GM19372 (cell line): ENCODE measurements around the gene CIAO2B.

ENCODE experiments used
- ATAC-seq: cut with Tn5 transposase; IDR thresholded peaks from one replicate; pipeline ENCODE4 v1.9.1; 2021; ENCODE audit warnings: mild to moderate bottlenecking, low read depth, moderate library complexity; ENCODE audit not compliant: unreplicated experiment

CIAO2B gene

DNA sequence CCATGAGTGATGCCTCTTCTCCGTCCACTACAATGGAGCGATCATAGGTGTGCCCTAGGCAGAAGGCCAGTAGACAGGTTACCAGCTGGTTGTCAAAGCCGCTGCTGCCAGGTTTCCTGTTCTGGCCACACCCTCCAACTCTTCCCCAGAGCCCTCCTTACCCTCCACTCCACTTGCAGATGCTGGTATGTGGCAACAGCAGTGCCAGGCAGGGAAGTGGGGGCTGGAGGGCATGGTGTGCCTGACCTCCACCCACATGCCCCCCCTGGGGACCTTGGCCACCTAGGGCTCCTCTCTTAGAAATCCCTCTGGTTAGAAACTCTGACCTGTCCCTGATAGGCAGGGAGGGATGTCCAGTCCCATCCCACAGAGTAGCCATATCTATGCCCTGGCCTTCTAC, 10.3 kb downstream of the CIAO2B start:
- ATAC-seq, result no peak

DNA sequence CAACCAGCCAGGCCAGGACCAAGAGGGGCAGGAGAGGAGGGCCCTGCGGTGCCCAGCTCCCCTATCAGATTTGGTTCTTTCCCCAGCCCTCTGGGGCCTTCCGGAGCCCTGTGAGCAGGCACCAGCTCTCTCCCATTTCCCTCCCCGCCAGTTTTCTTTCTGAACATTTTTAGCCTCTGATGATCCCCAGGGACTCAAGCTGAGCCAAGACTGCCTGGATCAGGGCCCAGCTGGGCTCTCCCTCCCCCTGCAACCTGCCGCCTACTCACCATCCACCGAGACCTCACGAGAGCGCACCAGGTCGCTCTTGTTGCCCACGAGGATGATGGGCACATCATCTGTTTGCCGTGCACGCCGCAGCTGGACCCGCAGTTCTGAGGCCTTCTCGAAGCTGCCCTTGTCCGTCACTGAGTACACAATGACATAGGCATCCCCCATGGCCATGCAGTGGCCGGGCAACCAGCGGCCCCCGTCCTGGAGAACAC, 10.9 kb downstream of the CIAO2B start:
- no peak for ATAC-seq

DNA sequence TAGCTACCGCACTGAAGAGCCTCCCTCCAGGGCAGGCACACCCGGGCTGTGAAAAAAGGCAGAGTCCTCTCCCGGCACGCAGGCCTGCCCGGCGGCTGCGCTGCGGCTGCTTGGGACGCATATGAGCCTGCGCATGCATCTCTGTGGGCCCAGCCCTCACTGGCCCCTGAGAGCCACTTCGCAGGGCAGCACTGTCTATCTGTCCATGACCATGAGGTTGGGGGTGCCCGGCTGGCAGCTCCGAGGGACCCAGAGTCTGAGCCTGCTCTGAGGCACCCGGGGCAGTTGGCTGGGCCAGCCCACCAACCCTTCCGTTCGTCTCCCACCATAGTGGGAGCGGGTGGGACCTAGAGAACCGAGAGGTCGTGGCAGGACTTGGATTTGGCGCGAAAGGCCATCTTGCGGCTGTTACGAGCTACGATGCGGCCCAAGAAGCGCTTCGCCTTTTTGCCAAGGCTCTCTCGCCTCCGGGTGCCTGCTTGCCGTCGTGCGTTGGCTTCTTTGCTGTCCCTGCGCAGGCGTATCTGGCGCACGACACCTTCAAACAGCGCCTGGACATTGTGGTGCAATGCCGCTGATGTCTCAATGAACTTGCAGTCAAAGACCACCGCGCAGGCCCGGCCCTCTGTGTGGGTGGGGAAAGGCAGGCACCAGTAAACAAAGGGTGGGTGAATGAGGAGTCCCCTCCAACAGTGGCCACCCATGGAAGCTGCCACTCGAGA, 12.3 kb downstream of the CIAO2B start:
- no peak for ATAC-seq

DNA sequence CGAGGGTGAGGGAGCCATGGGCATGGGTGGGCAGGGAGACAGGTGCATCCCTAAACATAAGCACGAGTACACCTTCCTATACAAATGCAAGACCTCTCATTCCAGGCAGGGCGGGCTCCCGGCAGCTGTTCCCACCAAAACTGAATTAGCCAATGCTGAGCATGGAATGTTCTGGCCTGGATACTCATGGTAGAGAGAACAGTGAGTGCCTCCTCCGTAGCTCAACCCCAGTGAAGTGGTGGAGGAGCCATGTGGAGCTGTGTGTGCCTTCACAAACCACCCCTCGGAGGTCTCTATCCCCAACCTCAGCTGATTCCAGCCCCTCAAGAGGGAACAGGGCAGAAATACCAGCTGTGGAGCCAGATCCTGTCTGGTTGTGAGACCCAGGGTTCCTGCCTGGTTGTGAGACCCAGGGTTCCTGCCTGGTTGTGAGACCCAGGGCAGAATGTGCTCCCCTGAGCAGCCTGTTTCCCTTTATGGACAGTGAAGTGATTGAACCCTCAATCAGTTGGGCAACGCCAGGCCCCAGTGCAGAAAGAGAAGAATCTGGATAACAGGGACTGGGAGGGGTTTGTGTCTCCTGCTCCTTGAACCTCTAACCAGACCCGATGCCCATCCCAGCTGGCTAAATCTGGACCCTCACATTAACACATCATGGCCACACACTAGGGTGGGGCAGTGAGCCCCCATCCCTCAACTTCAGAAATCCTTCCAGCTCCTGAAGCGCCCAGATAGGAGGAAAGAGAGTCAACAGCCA, 13.1 kb downstream of the CIAO2B start:
- no peak for ATAC-seq

DNA sequence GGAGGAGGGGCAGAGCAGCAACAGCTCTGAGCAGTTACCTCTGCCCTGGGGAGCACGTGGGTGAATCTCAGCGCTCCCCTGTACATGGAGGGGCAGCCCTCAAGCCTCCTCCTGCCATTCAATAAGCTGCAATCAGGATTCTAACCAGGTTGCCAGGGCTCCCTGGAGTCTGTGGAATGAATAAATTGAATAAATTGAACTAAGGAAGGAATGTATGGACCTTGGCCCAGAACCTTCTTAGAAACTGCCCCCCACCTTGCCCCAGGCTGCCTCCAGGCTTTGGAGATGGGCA, 14.0 kb downstream of the CIAO2B start:
- ATAC-seq, result no peak

DNA sequence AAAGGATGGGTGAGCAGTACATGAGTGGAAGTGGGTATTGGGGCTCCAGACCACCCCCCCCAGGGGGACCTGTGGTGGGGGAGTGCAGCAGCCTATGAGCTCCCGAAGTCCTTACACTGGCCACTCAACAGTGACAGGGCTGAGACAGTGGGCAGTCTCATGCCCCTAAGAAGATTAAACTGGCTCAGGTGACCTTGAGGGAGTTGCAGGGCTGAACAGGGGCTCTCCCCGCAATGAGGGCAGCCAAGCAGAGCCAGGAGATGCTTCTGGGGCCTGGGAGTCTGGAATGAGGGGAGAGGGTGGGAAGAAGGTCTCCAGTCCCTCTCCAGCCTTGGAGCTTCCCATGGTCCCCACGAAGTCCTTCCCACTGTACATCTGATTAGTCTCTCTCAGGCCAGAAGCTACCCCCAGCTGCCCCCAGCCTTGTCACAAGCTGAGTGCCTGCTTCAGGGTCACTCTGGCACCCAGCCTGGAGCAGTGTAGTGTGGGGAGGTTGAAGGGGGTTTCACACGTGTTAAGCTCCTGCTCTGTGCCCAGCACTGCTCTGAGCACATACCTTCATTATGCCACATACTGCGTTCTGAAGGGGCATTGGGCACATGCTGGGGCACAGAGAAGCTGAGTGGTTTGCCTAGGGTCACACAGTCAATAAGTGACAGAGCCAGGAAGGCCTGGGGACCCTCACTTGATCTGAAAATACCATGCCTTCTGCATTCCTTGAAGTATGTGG, 14.5 kb downstream of the CIAO2B start:
- ATAC-seq, result no peak

DNA sequence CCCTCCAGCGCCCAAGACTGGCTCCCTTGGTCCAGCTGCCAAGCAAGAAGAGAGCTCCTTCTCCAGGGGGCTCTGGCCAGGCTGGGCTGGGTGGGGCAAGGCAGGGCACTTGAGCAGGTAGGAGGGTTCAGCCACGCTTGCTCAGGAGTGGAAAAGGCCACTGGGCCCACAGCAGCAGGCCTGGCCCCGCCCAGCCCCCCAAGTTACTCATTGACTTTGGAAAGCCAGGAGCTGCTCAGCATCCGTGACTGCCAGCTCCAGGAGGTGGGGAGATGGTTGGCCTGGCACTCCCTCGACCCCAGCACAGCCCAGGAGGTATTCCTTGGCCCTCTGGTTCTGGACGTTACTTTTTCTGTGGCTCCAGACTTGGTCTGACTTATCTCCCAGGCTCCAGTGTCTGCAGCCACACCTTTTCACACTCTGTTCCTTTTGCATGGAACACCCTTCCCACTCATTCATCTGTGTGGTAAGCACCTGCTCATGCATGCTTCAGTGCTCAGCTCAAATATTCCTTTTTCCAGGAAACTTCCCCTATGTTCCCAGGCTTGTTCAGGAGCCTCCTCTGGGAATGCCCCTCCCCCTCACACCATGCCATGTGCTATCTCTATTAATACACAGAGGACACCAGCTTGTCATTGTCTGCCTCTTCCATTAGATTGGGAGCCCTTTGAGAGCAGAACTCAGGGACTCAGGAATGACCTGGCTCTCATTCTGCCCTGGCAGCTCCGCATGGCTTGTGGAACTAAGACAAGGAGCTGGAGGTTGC, 15.2 kb downstream of the CIAO2B start, which contains the start of gene CDH16:
CDH16 (minus strand) TSS at position 83 of the 766 bp plus-strand sequence. CDS start 820 bp downstream, outside the sequence.
- no peak for ATAC-seq

DNA sequence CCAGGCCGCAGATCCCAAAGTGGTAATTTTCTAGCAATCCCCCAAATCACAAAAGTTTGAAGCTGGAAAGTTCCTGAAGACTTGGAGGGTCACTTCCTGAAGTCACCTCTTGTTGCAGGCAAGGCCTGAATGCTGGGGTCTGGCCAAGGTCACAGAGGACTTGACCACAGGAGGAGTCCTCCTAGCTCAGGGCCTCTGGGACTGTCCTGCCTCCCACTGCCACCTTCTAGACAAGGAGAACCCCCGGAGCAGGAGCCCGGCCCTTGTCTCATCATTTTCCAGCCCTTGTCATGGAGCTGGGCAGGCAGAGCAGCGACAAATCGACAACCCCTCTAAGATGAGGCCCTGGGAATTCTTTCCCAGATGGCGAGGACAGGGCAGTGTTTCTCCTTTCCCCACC, 15.8 kb downstream of the CIAO2B start:
- ATAC-seq, result no peak

DNA sequence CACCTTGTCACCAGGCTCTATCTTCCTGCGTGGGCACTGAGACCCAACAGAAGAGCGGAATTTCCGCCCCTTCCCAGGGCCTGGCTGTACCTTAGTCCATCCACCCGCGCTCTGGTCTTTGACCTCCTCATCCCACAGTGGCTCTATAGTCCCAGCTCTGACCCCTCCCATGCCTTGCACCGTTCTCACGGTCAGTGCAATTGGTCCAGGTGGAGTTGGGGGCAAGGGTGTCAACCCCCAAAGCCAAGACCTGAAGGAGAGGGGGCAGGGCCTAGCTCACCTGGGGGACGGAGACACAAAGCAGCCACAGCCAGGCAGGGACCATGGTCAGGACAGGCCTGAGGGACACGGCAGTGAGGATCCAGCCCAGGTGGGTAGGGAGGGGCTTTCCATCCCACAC, 16.5 kb downstream of the CIAO2B start:
- ATAC-seq, result no peak

DNA sequence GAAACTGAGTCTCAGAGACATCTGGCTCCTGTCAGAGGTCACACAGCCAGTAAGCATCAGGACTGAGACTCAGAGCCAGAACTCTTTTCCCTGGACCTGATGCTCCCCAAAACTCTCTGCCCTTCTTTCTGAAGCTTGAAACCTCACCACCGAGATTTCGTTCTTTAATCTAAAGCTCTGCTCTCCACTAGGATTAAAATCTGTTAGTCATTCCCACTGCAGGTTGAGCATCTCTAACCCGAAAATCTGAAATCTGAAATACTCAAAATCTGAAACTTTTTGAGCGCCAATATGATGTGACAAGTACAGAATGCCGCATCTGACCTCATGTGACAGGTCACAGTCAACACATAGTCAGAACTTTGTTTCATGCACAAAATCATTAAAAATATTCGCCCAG, 17.7 kb downstream of the CIAO2B start:
- ATAC-seq, result no peak

DNA sequence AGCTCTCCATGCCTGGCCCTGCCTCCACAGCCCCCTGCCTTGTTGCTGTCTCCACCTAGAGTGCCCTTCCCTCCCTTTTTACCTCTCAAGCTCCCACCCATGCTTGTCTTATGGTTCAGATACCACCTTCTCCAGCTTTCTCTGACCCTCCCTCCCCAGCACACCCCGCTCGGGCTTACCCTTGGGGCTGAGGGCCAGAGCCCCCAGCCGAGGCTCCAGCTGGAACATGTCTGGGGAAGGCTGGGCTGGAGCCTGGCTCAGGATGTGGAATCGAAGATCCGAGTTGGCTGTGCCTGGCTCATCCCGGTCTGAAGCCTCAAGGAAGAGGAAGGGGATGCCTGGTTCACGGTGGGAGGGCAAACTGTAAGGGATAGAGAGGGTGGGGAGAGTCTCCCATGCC, 19.2 kb downstream of the CIAO2B start:
- no peak for ATAC-seq

DNA sequence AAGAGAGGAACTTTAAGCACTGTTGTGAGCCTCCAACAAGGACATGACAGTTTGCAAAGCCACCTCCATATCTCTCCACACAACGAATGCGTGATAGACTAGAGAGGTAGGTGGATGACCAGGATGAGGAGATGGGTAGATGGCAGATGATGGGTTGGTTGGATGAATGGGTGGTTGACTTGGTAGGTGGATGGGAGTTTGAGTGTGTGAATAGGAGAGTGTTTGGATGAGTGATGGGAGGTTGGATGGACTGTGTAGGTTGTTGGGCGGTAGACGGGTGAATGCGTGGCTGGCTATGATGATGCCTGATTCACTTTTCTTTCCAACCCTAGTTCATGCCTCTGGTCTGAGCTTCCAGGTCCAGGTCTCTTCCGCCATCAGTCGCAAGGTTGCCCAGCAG, 19.7 kb downstream of the CIAO2B start:
- ATAC-seq, result no peak

DNA sequence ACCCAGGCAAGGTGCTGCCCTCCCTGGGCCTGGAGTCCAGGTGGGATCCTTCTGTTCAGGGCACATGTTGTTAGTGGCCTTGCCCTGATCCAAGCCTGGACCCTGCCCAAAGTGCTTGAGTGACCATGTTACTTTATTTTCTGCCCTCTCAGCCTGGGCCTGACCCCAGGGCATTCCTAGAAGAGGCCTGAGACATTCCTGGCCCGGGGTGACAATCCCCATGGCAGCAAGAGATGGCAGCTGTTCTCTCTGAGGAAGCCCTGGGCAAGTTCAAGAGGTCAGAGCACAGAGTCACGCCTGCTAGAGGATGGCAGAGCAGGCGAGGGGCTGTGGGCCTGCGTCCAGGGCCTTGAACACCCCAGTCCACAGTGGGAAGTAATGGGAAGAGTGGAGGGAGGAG, 20.5 kb downstream of the CIAO2B start:
- ATAC-seq, result no peak

DNA sequence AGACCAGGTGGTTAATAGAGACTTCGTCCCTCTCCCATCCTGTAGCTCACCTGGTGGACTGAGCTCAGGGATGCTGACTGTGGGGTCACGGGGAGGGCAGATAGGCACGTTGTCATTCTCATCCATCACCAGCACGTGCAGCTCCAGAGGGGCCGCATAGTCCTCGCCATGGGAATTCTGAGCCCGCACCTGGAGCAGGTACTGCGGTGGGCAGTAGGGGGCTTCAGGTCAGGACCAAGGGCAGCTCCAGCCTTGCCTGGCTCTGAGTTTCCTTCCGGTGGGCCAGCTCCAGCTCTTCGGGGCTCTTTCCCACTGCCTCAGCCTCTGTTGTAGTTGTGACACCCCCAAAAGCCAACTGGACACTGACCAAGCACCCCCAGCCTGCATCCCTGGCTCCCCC, 21.1 kb downstream of the CIAO2B start:
- no peak for ATAC-seq

DNA sequence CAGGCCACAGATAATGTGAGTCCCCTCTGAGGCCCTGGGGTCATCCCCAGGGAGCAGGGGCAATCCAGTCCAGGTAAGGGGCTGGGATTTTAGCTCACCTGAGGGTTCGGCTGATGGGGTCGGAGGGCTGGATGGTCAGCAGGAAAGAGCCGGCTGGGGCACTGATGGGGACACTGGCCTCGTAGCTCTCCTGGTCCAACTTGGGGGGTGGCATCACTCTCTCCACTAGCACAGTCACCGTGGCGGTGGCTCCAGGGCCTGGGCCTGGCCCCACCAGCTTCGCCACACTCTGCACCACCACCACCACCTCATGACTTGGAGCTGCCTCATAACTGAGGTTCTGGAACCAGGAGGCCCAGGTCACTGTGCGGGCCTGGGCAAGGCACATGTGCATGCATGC, 22.4 kb downstream of the CIAO2B start:
- ATAC-seq, result no peak

DNA sequence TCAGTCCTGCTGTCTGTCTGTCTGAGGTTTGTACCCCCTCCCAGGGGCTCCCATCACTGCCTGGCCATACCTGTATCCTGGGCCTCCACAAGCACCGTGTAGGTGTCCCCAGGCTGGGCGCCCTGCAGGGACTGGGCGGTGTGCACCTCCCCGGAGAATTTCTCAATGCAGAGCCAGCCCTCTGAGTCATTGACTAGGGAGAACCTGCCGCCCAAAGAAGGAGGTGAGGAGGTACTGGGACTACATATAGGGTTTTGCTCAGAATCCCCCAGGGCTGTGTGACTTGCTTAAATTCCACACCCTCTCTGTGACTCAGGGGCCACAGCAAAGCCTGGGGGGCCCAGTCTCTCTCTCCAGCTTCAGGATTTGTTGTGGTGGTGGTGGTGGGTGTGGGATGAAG, 23.1 kb downstream of the CIAO2B start:
- no peak for ATAC-seq

DNA sequence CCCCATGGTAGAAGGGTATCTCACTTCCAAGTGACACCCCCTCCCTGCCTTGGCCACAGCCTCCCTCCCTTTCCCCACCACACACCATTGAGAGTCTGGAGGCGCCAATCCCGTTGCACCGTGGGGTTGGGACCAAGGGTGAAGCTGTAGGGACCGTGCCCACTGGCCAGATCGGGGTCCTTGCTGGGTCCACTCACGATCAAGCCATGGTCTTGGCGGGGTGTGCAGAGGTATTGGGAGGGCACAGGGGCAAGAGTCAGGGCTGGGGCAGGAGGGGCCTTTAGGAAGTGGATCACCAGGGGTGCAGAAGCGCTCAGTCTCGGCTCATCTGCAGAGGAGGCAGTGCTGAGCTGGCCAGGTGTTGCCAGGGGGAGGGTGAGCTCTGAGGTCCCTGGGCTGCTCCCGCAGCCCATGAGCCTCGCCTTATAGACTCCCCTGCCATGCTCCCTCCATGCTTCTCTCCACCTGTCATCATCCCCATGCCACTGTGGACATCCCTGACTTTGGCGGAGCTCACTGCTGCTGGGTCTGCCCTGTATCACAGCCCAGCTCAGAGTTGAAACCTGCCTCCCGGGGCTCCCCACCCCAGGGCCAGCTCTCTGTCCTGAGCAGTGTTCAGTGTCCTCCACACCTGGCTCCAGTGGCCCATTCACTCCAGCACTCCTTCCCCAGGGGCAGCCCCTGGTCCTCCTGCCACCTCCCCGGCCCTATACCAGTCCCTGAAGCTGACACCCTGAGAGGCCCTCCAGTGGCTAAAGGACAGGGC, 23.8 kb downstream of the CIAO2B start:
- no peak for ATAC-seq

DNA sequence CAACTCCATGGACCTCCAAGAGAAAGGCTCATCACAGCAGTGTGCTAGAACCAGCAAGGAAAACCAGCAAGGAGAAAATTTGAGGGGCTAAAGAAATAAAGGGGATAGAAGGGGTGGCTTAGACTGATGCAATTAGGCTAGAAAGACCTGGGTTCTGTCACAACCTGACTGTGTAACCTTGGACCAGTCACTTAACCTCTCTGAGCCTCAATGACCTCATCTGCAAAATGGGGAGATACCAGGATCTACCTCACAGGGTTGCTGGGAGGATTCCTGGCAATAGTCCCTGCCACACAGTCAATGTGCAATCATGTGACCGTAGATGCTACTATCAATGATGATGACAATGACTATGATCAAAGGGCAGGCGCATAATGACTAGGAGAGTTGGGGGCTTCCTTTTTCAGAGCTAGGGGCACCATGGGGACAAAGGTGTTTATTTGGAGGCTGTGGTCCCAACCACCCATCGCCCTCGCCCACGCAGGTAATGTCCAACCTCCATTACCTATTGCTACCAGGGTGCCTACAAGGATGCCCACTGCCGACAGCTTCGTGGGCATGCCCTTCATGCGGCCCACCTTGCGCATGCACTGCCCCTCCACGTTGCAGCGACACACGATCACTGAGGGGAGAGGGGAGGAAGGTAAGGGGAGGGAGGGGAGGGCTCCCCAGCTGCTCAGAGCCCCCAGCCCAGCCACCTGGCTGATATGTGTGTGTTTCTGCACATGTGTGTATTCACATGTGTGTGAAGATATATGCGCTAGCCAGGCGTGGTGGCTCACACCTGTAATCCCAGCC, 25.2 kb downstream of the CIAO2B start:
- ATAC-seq, result no peak

DNA sequence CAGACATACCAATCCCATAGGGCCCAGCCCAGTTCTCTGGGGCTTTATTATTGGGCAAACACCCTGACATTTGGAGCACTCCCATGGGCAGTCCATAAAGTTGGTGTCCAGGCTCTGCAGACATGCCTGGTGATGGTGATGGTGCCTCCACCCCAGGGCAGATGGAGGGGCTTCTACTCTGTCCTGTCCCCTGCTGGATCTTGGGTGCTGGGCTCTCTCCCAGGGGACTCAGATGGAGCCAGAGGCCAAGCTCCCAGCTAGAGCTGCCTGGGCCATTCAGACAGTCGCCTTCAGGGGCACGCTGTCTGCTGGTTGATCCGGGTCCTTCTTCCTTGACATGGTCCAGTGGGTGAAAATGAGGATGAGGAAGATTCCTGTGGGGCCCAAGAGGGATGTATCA, 26.1 kb downstream of the CIAO2B start:
- no peak for ATAC-seq
